GM10266 (cell line): ENCODE results near the gene LRWD1.
"Not testable (repeated sequence)": the region's sequence is repeated elsewhere in the genome, so short reads cannot be mapped to it uniquely, and the experiment has no call there.

Experiments
- DNase-seq: peaks from one replicate; pipeline ENCODE4 v3.0.0; 2012; ENCODE audit errors: extremely low spot score
- TF ChIP-seq, protein P1 (sequence below): IDR thresholded peaks from 2 replicates; pipeline ENCODE4 v1.5.1; 2012; ENCODE audit warnings: mild to moderate bottlenecking, low read depth; ENCODE audit not compliant: control insufficient read depth, insufficient read depth; ENCODE audit errors: missing control alignments

Gene LRWD1

GRCh38 chr7:102468478-102469350 lies 3.9 kb downstream of the LRWD1 start:
- DNase-seq: no peak
- TF ChIP-seq, protein P1, sequence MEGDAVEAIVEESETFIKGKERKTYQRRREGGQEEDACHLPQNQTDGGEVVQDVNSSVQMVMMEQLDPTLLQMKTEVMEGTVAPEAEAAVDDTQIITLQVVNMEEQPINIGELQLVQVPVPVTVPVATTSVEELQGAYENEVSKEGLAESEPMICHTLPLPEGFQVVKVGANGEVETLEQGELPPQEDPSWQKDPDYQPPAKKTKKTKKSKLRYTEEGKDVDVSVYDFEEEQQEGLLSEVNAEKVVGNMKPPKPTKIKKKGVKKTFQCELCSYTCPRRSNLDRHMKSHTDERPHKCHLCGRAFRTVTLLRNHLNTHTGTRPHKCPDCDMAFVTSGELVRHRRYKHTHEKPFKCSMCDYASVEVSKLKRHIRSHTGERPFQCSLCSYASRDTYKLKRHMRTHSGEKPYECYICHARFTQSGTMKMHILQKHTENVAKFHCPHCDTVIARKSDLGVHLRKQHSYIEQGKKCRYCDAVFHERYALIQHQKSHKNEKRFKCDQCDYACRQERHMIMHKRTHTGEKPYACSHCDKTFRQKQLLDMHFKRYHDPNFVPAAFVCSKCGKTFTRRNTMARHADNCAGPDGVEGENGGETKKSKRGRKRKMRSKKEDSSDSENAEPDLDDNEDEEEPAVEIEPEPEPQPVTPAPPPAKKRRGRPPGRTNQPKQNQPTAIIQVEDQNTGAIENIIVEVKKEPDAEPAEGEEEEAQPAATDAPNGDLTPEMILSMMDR: no peak

DNA sequence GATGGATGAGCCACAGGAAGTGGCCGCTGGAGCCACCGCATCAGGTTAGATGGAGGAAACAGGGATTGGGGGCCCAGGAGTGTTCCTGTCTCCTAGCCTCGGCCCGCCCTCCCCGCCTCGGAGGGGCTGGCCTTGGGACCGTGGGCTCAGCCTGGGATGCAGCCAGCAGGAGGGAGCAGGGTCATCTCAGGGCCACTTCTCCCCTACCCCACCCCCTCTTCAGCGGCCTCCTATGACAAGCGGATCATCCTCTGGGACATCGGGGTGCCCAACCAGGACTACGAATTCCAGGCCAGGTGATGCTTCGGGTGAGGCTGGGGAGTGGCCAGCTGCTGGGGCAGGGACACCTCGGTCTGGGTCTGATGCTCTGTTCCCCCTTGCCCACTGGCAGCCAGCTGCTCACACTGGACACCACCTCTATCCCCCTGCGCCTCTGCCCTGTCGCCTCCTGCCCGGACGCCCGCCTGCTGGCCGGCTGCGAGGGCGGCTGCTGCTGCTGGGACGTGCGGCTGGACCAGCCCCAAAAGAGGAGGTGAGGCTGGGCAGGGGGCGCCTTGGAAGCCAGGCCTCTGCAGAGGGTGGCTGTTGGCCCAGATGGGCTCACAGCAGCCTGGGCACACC lies 4.7 kb downstream of the LRWD1 start:
- DNase-seq: no peak
- TF ChIP-seq, protein P1: no peak

GRCh38 chr7:102469972-102470825 lies 5.4 kb downstream of the LRWD1 start:
- no peak for DNase-seq
- TF ChIP-seq, protein P1: no peak

DNA sequence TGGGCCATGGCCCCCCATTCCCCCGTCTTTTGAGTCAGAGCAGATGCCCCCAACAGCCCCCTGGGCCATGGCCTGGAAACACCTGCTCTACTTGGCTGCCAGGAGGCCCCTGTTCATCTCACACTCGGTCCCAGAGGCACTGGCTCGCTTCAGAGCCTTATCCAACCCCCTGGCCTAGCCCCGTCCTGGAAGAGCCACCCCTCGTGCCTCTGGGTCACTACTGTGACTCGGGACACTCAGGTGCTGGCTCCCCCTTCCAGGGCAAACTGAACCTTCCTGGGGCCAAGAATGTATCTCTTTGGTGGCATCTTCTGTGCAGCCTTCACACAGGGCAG lies 7.0 kb downstream of the LRWD1 start:
- TF ChIP-seq, protein P1: no peak
- no peak for DNase-seq

GRCh38 chr7:102472126-102473041 lies 7.6 kb downstream of the LRWD1 start:
- DNase-seq: no peak
- TF ChIP-seq, protein P1: no peak

DNA sequence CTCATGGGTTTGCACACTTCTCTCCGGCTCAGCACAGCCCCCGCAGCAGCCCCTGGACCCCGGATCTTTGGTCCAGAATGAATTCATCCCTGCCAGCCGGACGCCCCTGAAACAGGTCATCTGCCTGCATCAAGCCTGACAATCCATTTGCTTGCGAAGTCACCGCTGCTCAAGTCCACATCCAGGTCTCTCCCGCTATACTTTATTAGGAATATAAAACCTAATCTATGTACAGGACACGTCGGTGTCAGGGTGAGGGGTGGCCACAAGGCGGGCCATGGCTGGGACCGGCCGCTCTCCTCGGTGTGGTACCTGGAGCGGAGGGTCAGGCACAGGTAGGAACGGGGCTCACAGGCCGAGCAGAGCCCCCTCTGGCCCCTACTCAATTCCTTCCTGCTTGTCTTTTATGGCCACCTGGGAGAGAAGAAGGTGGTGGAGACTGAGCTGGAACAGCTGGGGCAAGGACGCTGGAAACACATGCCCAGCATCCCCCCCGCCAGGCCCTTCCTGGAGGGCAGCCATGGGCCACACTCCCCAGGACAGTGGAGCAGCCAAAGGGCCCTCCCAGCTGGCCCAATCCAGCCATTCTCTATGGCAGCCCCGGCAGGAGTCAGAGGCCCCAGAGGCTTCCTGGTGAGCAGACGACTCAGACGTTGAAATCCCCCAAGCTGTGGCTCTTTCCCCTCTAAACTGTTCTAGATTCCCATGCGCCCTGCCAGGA lies 8.6 kb downstream of the LRWD1 start:
- TF ChIP-seq, protein P1: no peak
- no peak for DNase-seq

- not testable (repeated sequence) for DNase-seq
Observed at GRCh38 chr7:102474116-102474515, 9.3 kb downstream of the LRWD1 start.

GRCh38 chr7:102474736-102475435 lies 10.1 kb downstream of the LRWD1 start:
- DNase-seq: not testable (repeated sequence)
